Measurements from ENCODE around the gene ZDHHC7.

ZDHHC7 gene

GRCh38 chr16:84930298-84931106, 80.8 kb downstream of the ZDHHC7 start:
- H3K4me3 ChIP-seq (ENCODE audit: severe bottlenecking): no peak overlapping the region
- H3K27me3 ChIP-seq (ENCODE audit: insufficient read depth, poor library complexity, severe bottlenecking): no peaks in the 10 kb centered on the region
- H3K36me3 ChIP-seq (ENCODE audit: low read depth): no peaks in the 10 kb centered on the region
- ATAC-seq (ENCODE audit: low read depth): no peak
- no peak overlapping the region for H3K27ac ChIP-seq (ENCODE audit: poor library complexity, severe bottlenecking)
- no peaks in the 10 kb centered on the region for H3K9me3 ChIP-seq (ENCODE audit: severe bottlenecking)
- peaks cover 3% of the 10 kb centered on the region for H3K4me1 ChIP-seq (ENCODE audit: insufficient read depth, poor library complexity, severe bottlenecking)
- TF ChIP-seq CTCF (IDR thresholded peaks at IDR 0.05; ENCODE audit: poor library complexity, severe bottlenecking): no peak
- DNase-seq (ENCODE audit: low spot score): no peak

- TF ChIP-seq CTCF (IDR thresholded peaks at IDR 0.05; ENCODE audit: poor library complexity, severe bottlenecking): no peak
- ATAC-seq (ENCODE audit: low read depth): no peak
- no peaks in the 10 kb centered on the region for H3K36me3 ChIP-seq (ENCODE audit: low read depth)
These were observed 81.7 kb downstream of the ZDHHC7 start for GRCh38 chr16:84929421-84930297.

GRCh38 chr16:84928679-84929420, 82.5 kb downstream of the ZDHHC7 start:
- no peaks in the 10 kb centered on the region for H3K36me3 ChIP-seq (ENCODE audit: low read depth)
- ATAC-seq (ENCODE audit: low read depth) (peak; percentile 74), DNase-seq (ENCODE audit: low spot score) (no peak)
- peaks cover 3% of the 10 kb centered on the region for H3K4me1 ChIP-seq (ENCODE audit: insufficient read depth, poor library complexity, severe bottlenecking)
- no peak overlapping the region for H3K4me3 ChIP-seq (ENCODE audit: severe bottlenecking)
- no peaks in the 10 kb centered on the region for H3K27me3 ChIP-seq (ENCODE audit: insufficient read depth, poor library complexity, severe bottlenecking)
- TF ChIP-seq CTCF (IDR thresholded peaks at IDR 0.05; ENCODE audit: poor library complexity, severe bottlenecking): no peak
- H3K9me3 ChIP-seq (ENCODE audit: severe bottlenecking): no peaks in the 10 kb centered on the region
- no peak overlapping the region for H3K27ac ChIP-seq (ENCODE audit: poor library complexity, severe bottlenecking)

More at GRCh38 chr16:84929421-84930297, 81.7 kb downstream of the ZDHHC7 start:
- Histone ChIP-seq H3K27me3 (ENCODE audit: insufficient read depth, poor library complexity, severe bottlenecking) (no peaks in the 10 kb centered on the region), H3K4me1 (ENCODE audit: insufficient read depth, poor library complexity, severe bottlenecking) (peaks cover 3% of the 10 kb centered on the region), H3K4me3 (ENCODE audit: severe bottlenecking) (no peak overlapping the region), H3K27ac (ENCODE audit: poor library complexity, severe bottlenecking) (no peak overlapping the region), H3K9me3 (ENCODE audit: severe bottlenecking) (no peaks in the 10 kb centered on the region)
- DNase-seq (ENCODE audit: low spot score): no peak

DNA sequence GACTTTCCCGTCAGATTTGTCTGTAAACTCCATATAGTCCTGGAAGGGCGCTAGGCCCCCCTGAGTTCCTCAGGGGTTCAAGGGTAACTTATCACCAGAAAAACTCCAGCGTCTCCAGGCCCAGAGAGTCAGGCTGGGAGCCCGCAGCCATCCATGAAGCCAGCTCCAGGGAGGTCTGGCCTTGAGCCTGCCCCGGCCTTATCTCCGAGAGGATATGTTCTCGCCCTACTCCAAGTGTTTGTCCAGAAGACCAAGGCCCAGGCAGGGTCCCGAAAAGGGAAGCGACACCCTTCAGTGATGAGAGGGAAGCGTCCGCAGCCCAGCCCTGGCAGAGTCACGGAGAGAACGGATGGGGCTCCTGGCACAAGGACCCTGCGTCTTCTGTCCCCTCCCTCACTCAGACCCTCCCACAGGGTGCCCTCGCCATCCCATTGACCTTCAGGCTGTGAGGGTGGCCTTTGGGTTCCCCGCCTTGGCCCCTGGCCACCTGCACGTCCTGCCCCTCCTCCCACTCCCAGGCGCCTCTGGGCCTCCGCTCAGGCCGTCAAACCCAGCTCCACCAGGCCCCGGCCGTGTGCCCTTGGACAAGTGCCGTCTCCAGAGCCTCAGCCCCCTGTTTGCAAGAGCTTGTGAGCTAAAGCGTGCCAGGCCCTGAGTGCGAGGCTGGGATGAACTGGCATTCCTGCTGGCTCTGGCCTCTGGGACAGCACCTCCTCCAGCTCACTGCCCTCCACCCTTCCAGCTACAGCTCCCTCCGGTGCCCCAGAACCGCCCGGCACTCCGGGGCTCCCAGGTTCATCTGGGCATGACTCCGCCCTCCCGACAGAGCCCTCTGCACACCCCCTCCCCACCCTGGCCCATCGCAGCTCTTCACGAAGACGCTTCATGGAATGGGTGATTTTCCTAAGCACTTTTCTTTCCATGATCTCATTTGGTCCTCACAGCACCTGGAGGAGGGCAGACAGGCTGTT, 83.4 kb downstream of the ZDHHC7 start:
- H3K4me1 ChIP-seq (ENCODE audit: insufficient read depth, poor library complexity, severe bottlenecking): peaks cover 3% of the 10 kb centered on the region

More for the DNA sequence above, 83.4 kb downstream of the ZDHHC7 start:
- DNase-seq (ENCODE audit: low spot score): no peak
- no peak for TF ChIP-seq CTCF (IDR thresholded peaks at IDR 0.05; ENCODE audit: poor library complexity, severe bottlenecking)
- Histone ChIP-seq H3K27me3 (ENCODE audit: insufficient read depth, poor library complexity, severe bottlenecking) (no peaks in the 10 kb centered on the region), H3K36me3 (ENCODE audit: low read depth) (no peaks in the 10 kb centered on the region), H3K4me3 (ENCODE audit: severe bottlenecking) (no peak overlapping the region), H3K27ac (ENCODE audit: poor library complexity, severe bottlenecking) (no peak overlapping the region), H3K9me3 (ENCODE audit: severe bottlenecking) (no peaks in the 10 kb centered on the region)
- no peak for ATAC-seq (ENCODE audit: low read depth)

All from RWPE2 (cell line).